Hepatocyte (in vitro differentiated cells): ENCODE measurements around the gene RPGR. TPM values are rescaled to one million over a fixed set of nuclear protein-coding genes. Genes with fewer than 3 reads are reported as not detected.

Experiments used
- DNase-seq: peaks from one replicate; pipeline ENCODE4 v3.0.0-alpha.2; 2016; ENCODE audit warnings: low spot score
- H2AFZ ChIP-seq: fragments of 200-600 bp; sonication (generic); 2 replicates; pipeline ENCODE4 v1.6.0; 2016; ENCODE audit warnings: antibody characterized with exemption, mild to moderate bottlenecking
- H3K27ac ChIP-seq: fragments of 200-600 bp; sonication (generic); 2 replicates; pipeline ENCODE4 v1.5.1; 2016; ENCODE audit warnings: mild to moderate bottlenecking
- H3K27me3 ChIP-seq: fragments of 200-600 bp; sonication (generic); 2 replicates; pipeline ENCODE4 v1.6.1; 2016
- H3K36me3 ChIP-seq: fragments of 200-600 bp; sonication (generic); replicated peaks from 2 replicates; pipeline ENCODE4 v1.5.1; 2016; ENCODE audit warnings: low read depth; ENCODE audit not compliant: insufficient read depth
- H3K4me1 ChIP-seq: fragments of 200-600 bp; sonication (generic); 2 replicates; pipeline ENCODE4 v1.5.1; 2016; ENCODE audit warnings: mild to moderate bottlenecking, moderate library complexity; ENCODE audit not compliant: insufficient read depth
- H3K4me2 ChIP-seq: fragments of 200-600 bp; sonication (generic); 2 replicates; pipeline ENCODE4 v1.6.0; 2016
- H3K4me3 ChIP-seq: fragments of 200-600 bp; sonication (generic); 2 replicates; pipeline ENCODE4 v1.5.1; 2016; ENCODE audit warnings: mild to moderate bottlenecking
- H3K79me2 ChIP-seq: fragments of 200-600 bp; sonication (generic); 2 replicates; pipeline ENCODE4 v1.6.0; 2017; ENCODE audit warnings: mild to moderate bottlenecking
- H3K9me2 ChIP-seq: fragments of 200-600 bp; sonication (generic); replicated peaks from 2 replicates; pipeline ENCODE4 v1.6.0; 2017; ENCODE audit warnings: mild to moderate bottlenecking; ENCODE audit not compliant: insufficient read depth
- H3K9me3 ChIP-seq: fragments of 200-600 bp; sonication (generic); 2 replicates; pipeline ENCODE4 v1.5.1; 2016; ENCODE audit warnings: low read depth, mild to moderate bottlenecking
- H4K20me1 ChIP-seq: fragments of 200-600 bp; sonication (generic); 2 replicates; pipeline ENCODE4 v1.6.0; 2016; ENCODE audit warnings: mild to moderate bottlenecking; ENCODE audit not compliant: insufficient read depth, poor library complexity, severe bottlenecking
- CTCF ChIP-seq: fragments of 200-600 bp; sonication (generic); IDR thresholded peaks from 2 replicates; pipeline ENCODE4 v1.5.1; 2016; ENCODE audit warnings: antibody characterized with exemption, mild to moderate bottlenecking; ENCODE audit not compliant: poor library complexity
- EZH2 ChIP-seq: fragments of 200-600 bp; sonication (generic); IDR thresholded peaks from 2 replicates; pipeline ENCODE4 v1.6.1; 2016; ENCODE audit warnings: antibody characterized with exemption, mild to moderate bottlenecking, borderline replicate concordance
- EZH2phosphoT487 ChIP-seq: fragments of 200-600 bp; sonication (generic); IDR thresholded peaks from one replicate; pipeline ENCODE4 v1.6.1; 2018; ENCODE audit warnings: antibody characterized with exemption, mild to moderate bottlenecking, low read depth, moderate library complexity; ENCODE audit not compliant: unreplicated experiment, severe bottlenecking
- WGBS: methylation state at CpG from one replicate; pipeline ENCODE4 v1.1.6; 2016; ENCODE audit warnings: low lambda C conversion rate; ENCODE audit errors: missing lambda C conversion rate; 5-methylcytosine and 5-hydroxymethylcytosine counted together
- polyA plus RNA-seq: library from polyadenylated mRNA; unstranded; fragments of >200 nt; fragmentation: Nextera tagmentation; extraction: Ambion mirVana; gene quantifications from 2 replicates; pipeline ENCODE4 v1.2.1, GENCODE V29; 2016
- total RNA-seq: library from RNA; depleted of rRNA; stranded (reverse); fragments of >200 nt; gene quantifications from 2 replicates; pipeline ENCODE4 v1.2.3, GENCODE V29; 2014

Gene RPGR
- total and polyA plus RNA-seq, 2 experiments from 2014 or later, result 7.2 to 15.9 TPM

GRCh38 chrX:38305971-38306370 is 21.3 kb downstream of the RPGR start:
- Histone ChIP-seq H3K36me3 (no peaks in the 10 kb centered on the region), H3K79me2 (no peaks in the 10 kb centered on the region), H3K4me3 (no peak overlapping the region), H3K9me2 (no peaks in the 10 kb centered on the region), H4K20me1 (no peaks in the 10 kb centered on the region), H3K4me2 (no peak overlapping the region), H2AFZ (no peak overlapping the region), H3K27me3 (no peaks in the 10 kb centered on the region), H3K27ac (no peak overlapping the region), H3K9me3 (no peaks in the 10 kb centered on the region), H3K4me1 (no peaks in the 10 kb centered on the region)
- DNase-seq, result peak; percentile 7
- 84% methylated on average over 3 of the region's 3 CpGs for WGBS
- TF ChIP-seq EZH2 (no peak), CTCF (no peak), EZH2phosphoT487 (no peak)

GRCh38 chrX:38304010-38304409 is 23.3 kb downstream of the RPGR start:
- no peaks in the 10 kb centered on the region for H3K79me2 ChIP-seq
- H3K9me2 ChIP-seq, result no peaks in the 10 kb centered on the region
- 45% methylated on average over 4 of the region's 4 CpGs for WGBS
- no peak overlapping the region for H3K4me2 ChIP-seq
- no peaks in the 10 kb centered on the region for H3K27me3 ChIP-seq
- peak; percentile 15 for DNase-seq
- TF ChIP-seq CTCF (peak; percentile 31), EZH2 (no peak), EZH2phosphoT487 (no peak)
- H3K4me1 ChIP-seq, result no peaks in the 10 kb centered on the region
- no peaks in the 10 kb centered on the region for H4K20me1 ChIP-seq
- H3K36me3 ChIP-seq, result no peaks in the 10 kb centered on the region
- no peak overlapping the region for H2AFZ ChIP-seq
- H3K4me3 ChIP-seq, result no peak overlapping the region
- H3K9me3 ChIP-seq, result no peaks in the 10 kb centered on the region
- no peak overlapping the region for H3K27ac ChIP-seq

- no peak overlapping the region for H3K4me2 ChIP-seq
- H3K79me2 ChIP-seq, result no peaks in the 10 kb centered on the region
- no peak for TF ChIP-seq EZH2
- peak; percentile 8 for TF ChIP-seq CTCF
- H3K4me3 ChIP-seq, result no peak overlapping the region
- no peaks in the 10 kb centered on the region for H3K9me3 ChIP-seq
- no peaks in the 10 kb centered on the region for H3K36me3 ChIP-seq
- H3K4me1 ChIP-seq, result no peaks in the 10 kb centered on the region
- H3K9me2 ChIP-seq, result no peaks in the 10 kb centered on the region
- H3K27ac ChIP-seq, result no peak overlapping the region
- H2AFZ ChIP-seq, result no peak overlapping the region
- H4K20me1 ChIP-seq, result no peaks in the 10 kb centered on the region
- no peaks in the 10 kb centered on the region for H3K27me3 ChIP-seq
- WGBS, result 44% methylated on average over 2 of the region's 2 CpGs
- DNase-seq, result no peak
Observed at GRCh38 chrX:38293741-38294140, 33.6 kb downstream of the RPGR start.

- Histone ChIP-seq H3K36me3 (no peaks in the 10 kb centered on the region), H2AFZ (no peak overlapping the region), H3K27me3 (no peaks in the 10 kb centered on the region), H3K79me2 (no peaks in the 10 kb centered on the region), H3K4me1 (no peaks in the 10 kb centered on the region), H3K4me3 (no peak overlapping the region), H3K9me2 (no peaks in the 10 kb centered on the region), H3K27ac (no peak overlapping the region), H4K20me1 (no peaks in the 10 kb centered on the region), H3K4me2 (no peak overlapping the region), H3K9me3 (no peaks in the 10 kb centered on the region)
- TF ChIP-seq EZH2phosphoT487, result no peak
- DNase-seq, result no peak
- 96% methylated on average over 5 of the region's 5 CpGs for WGBS
Observed at GRCh38 chrX:38287674-38288073, 39.6 kb downstream of the RPGR start.
